EH (cell line): Measurements from ENCODE around the gene TUBB.
A peak's percentile ranks its signal among the peaks of the same experiment; 100 is the strongest.
"Not testable (repeated sequence)": the region's sequence is repeated elsewhere in the genome, so short reads cannot be mapped to it uniquely, and the experiment has no call there.

Source experiments
- DNase-seq: peaks from one replicate; pipeline ENCODE4 v3.0.0-alpha.2; 2015; ENCODE audit warnings: low read depth

The TUBB gene

GRCh38 chr6:30761791-30762429 is 41.8 kb downstream of the TUBB start:
- no peak for DNase-seq

- no peak for DNase-seq
Observed at GRCh38 chr6:30763155-30763617, 43.0 kb downstream of the TUBB start.

GRCh38 chr6:30763618-30764489 is 43.7 kb downstream of the TUBB start:
- peak; percentile 77 for DNase-seq

- DNase-seq = not testable (repeated sequence)
Observed at GRCh38 chr6:30764490-30765043, 44.4 kb downstream of the TUBB start.

GRCh38 chr6:30765495-30765894 is 45.3 kb downstream of the TUBB start:
- DNase-seq = peak; percentile 57

DNA sequence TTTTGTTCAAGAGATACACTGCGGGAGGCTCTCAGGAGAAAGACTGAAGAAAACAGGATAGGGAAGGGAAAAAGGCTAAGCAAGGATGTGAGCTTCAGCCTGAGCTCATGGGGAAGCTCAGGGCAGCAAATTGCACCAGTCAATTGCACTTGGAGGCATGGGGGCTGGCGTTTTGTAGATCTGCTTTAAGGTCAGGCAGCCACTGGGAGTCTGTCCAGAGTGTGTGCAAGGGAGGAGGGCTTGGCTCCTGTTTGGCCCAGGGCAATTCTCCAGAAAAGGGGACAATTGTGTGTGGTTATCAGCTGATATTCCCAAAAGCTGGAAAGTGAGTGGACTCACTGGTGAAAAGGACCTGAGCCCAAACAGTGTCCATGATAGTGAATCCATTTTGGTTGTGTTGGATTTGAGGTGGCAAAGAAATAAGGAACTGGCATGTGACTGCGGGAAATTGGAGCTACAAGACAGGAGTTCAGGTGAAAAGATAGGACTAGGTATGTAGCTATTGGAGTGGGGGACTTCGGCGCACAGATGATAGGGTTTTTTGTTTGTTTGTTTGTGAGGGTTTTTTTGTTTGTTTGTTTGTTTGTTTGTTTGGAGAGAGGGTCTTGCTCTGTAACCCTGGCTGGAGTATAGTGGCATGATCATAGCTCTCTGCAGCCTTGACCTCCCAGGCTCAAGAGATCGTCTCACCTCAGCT is 46.5 kb downstream of the TUBB start:
- no peak for DNase-seq

- DNase-seq = no peak
Observed at GRCh38 chr6:30767158-30767943, 47.2 kb downstream of the TUBB start.

GRCh38 chr6:30767944-30768301 is 47.8 kb downstream of the TUBB start:
- no peak for DNase-seq

DNA sequence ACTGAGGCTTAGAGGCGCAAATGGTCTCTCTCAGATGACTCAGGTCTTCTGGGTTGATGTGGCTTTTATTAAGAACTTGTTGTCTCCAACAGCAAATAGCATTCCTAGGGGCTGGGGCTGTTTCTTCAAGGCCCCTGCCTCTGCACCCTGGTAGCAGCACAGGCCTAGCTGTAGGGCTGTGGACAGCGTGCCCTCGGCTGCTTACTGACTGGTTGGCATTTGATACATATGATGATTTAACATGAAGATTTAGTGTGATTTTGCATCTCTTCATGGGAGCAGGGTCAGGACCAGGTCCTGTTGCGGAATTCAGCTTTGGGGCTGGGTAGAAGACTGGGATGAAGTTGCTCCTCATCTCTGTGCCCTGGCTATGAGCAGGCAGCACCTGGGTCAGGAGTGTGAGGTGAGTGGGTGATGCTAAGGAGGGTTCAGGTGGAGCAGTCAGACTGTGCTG is 48.5 kb downstream of the TUBB start:
- no peak for DNase-seq

DNA sequence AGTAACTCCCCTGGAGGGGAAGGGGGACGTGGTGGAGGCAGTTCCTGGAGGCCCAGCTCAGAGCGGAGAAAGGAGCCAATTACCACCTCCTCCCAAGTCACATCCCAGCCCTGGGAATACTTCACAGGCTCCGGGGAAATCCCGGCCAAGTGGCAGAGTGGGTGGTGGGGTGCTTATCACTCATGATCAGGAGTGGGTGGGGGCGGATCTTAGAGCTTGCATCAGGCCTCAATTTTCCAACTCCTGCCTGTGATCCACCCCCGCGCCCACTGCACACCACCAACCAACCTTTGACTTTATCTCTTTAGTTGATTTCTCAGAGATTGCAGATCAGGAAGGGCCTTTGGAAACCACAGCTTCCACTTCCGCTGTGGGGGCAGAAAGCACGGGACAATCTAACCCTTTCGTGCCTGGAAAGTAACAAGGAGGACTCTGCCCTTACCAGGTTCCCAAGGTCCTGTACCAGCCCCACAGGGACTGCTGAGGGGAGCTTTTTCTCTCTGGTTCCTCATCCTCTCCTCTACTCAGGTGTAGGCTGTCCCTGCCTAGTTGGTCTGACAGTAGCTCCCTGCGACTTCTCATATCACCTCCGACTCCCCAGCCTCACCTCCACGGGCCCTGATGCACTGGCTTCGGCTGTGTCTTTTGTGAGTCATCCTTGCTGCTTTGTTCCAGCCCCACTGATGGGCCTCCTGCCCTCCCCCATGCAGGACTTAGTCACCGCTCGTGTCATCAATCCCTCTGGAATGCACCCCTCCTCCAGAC is 49.1 kb downstream of the TUBB start:
- peak; percentile 97 for DNase-seq

DNA sequence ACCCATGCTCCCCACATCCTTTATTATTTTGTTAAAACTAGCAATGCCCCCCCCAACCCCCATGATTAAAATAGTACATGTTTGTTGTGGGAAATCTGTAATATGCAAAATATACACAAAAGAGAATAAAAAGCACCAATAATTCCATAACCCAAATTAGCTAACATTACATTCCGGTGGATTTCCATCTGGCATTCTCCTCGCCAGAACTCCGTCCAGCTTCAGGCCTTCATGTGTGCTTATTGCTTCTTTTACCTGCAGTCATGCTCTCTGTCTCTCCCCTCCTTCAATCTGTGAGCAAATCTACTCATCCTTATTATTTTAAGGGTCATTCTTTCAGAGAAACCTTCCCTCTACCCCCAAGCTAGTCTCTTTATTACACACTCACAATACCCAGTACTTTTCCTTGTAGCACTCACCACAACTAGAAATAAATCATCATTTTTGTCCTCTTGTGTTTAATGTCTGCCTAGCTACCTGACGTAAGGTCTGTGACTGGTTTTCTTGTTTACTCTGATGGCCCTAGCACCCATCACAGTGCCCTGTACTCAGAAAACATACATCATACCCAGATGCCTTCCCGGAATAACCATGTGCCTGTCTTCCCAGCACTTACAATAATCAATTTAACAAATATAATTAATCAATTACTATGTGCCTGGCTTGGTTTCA is 49.8 kb downstream of the TUBB start:
- DNase-seq = no peak

DNA sequence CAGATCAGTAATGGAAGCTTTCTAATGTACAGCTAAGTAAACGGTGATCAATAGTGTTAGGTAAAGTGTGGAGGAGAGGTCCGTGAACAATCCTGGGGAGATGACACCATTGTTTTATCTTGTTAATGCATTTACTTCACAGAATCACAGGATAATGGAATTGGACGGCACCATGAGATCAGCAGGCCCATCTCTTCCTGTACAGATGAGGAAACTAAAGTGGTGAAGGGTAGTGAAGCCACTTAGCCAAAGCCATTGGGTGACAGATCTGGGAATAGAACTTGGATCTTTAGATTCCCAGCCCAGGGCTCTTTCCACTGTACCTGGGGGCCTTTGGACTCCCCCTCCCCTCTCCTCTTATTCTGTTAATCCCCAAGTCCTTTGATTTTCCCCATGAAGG is 50.4 kb downstream of the TUBB start:
- DNase-seq = no peak

GRCh38 chr6:30774701-30775100 is 54.5 kb downstream of the TUBB start:
- DNase-seq = no peak
